ENCODE measurements around the gene SLC10A7.
"Not testable (repeated sequence)": the region's sequence is repeated elsewhere in the genome, so short reads cannot be mapped to it uniquely, and the experiment has no call there.

Gene SLC10A7

DNA sequence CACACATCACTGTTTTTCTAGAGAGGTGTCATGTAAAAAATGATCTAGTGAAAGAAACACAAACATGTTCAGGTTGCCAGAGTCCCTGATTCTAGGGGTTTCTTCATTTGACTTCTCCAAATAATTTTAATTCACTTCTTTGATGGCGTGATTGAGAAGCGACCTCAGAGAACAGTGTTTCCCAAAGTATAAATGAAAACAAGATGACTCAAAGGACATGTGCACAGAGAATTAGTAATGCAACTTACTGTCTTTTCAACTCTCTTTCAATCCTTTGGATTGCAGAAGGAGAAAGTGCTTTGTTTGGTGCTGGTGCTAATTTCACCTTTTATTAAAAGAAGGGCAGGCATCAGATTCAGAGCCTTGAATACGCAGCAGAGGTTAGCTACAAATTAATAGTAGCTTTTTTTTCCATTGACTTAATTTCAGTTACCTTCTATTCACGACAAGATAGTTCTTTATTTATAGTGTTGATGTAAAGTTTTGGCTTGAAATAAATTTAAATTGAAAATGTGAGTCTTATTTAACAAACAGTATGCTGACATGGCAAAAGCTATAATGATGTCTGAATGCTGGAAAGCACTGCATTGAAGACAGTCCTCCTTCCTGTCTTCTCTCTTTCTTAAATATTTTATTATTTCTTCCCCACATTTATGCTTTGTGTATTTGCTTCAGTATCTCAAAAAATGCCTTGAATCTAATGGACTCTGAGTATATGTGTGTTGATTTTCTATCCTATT is 85.1 kb downstream of the SLC10A7 start:
- DNase-seq, result no peak

- DNase-seq, result no peak
Observed at GRCh38 chr4:146435962-146436361, 85.8 kb downstream of the SLC10A7 start.

DNA sequence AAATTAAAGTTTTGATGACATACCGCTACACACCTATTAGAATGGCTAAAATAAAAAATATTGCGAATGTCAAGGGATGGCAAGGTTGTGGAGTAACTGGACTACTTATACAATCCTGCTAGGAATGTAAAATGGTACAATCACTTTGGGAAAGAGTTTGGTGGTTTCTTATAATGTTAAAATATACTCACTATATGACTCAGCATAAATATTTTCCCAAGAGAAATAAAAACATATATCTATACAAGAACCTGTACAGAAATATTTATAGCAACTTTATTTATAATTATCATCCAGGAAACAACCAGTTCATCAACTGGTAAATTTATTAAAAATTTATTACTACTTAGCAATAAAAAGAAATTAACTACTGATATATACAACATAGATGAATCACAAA is 89.7 kb downstream of the SLC10A7 start:
- DNase-seq, result no peak

DNA sequence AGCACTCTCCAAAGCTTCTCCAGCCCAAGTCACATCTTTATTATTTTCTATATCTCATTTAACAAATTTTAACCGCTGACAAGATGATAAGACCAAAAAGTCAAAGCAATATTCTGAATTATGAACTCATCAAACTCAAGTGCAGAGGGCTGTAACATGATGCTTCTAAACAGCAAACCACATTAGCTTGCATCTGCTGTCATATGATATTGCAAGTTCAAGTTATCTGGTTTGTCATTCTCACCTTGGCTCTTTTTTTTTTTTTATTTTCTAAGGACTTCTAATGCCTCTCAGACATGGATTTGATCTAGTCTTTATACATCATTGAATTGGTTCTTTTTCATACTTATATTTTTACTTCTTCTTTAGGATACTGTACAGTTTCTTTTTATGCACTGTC is 93.4 kb downstream of the SLC10A7 start:
- peak in 1 of 2 experiments; percentile 1 for DNase-seq

DNA sequence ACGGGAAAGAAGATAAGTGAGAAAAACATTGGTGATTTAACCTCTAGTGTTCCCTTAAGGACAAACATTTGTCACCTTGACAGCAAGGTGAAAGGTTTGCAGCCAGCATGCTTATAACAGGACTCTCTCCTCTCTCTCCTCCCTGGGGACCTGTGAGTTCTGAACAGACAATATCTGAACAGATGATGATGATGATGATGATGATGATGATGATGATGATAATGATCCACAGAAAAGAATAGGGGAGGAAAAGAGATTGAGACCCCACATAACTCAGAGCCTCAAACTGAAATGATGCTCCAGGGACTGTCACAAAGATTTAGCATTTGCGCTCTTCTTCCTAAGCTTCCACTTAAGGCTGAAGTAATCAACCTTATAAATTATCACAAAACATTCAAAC is 103.9 kb downstream of the SLC10A7 start:
- DNase-seq, result no peak

- no peak for DNase-seq
Observed at GRCh38 chr4:146415829-146416228, 105.9 kb downstream of the SLC10A7 start.

GRCh38 chr4:146407669-146408084 is 114.1 kb downstream of the SLC10A7 start:
- no peak for DNase-seq

- DNase-seq, result no peak
Observed at GRCh38 chr4:146407257-146407656, 114.5 kb downstream of the SLC10A7 start.

DNA sequence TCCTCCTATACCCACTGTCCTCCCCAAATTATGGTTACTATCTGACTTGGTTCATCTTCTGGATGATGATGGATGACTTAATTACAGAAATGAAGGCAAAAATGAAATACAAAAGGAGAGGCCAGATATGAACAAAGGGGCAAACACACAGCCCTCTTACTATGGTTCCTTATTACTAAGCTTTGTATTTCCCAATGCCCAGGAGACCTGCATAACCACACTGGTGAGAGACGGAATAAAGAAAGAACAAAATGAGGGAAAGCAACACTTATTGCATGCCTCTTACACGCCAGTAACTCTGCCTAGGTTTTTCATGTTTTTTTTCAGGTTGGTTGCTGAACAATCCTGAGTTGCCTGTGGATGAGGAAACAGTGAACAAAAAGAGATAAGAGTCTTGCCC is 120.5 kb downstream of the SLC10A7 start:
- no peak for DNase-seq

- DNase-seq, result no peak
Observed at GRCh38 chr4:146398896-146399445, 122.8 kb downstream of the SLC10A7 start.

DNA sequence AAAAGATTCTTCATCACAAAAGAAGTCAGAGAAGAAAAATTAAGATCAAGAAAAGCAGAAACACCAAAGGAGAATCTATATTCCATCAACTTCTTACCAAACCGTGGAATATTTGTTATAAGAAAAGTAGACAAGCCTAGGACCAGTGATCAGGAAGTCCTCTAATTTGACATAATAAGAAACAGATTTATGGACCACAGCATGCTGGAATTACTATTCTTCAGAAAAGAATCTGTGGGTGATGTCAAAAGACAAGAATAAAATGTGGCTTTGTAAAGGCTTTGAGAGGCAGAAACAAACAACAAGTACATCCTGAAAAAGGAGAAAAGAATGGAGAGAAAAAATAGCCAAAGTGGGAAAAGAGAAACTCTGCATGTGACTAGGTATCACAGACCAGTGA is 123.3 kb downstream of the SLC10A7 start:
- DNase-seq, result no peak

DNA sequence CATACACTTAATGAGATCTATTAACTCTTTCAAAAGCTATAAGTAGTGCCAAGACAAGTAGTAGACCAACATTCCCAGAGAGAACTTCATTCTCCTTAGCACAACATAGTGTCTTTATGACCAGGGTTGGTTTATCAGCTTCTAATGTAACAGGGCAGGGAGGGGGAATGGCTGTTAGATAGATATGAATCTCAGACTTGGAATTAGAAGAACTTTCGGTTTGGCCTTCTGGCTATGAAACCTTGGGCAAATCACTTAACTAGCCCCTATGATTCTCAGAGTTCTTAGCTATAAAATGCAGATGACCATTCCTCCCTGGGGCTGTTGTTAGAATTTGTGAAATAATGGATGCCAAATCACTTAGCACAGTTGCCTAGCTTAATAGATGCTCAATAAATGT is 132.2 kb downstream of the SLC10A7 start:
- no peak for DNase-seq

DNA sequence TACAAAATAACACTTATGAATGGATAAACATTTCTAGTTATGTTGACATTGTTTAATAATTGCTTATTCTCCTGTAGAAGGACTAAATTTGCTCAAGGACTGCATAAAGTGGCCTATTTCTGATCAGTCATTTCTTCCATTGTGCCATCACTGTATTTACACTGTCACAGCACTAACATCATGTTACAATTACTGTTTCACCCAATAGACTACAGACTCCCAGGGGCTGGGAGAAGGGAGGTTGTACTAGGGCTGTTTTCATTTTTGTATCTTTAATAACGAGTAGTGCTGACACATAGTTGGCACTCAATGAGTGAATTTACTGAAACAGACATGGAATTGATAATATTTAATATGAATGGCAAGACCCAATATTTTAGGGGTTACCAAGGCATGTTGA is 139.5 kb downstream of the SLC10A7 start:
- DNase-seq, result no peak

- DNase-seq, result no peak
Observed at GRCh38 chr4:146381263-146381872, 140.4 kb downstream of the SLC10A7 start.

DNA sequence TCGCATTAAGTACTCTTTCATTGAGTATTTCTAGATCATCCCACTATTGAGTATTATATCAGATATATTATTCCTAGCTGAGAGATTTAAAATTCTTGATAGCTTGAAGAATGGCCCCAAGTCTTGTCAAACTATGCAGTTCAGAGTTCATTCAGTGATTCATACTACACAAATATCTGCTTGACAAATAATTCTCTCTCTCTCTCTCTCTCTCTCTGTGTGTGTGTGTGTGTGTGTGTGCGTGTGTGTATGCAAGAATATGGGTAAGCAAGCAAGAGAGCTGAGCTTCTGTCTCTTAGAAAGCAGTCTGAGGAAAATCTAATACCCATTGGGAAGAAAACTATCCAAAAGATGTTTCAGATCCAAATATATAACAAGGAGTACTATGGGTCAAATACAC is 142.0 kb downstream of the SLC10A7 start:
- no peak for DNase-seq

- no peak for DNase-seq
Observed at GRCh38 chr4:146371812-146372211, 149.9 kb downstream of the SLC10A7 start.

GRCh38 chr4:146370841-146371240 is 150.9 kb downstream of the SLC10A7 start:
- DNase-seq, result no peak

DNA sequence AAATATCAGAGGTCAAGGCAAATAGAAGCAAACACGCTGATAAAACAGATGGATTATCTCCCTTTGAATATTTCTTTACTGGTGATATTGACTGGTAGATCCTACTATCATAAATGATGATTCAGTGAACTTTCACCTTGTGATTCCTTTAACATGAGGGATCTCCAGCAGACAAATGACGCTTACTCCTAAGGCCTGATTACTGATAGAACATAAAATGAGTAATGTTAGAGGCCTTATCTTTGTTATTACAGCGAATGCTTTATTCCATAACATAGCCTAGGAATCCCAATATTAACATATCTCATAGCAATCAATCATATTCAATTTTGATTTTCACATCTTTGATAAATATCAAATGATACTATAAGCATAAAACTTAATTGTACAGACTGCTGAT is 152.3 kb downstream of the SLC10A7 start:
- no peak for DNase-seq

GRCh38 chr4:146368209-146368608 is 153.5 kb downstream of the SLC10A7 start:
- DNase-seq, result no peak

GRCh38 chr4:146367347-146367746 is 154.4 kb downstream of the SLC10A7 start:
- no peak for DNase-seq

DNA sequence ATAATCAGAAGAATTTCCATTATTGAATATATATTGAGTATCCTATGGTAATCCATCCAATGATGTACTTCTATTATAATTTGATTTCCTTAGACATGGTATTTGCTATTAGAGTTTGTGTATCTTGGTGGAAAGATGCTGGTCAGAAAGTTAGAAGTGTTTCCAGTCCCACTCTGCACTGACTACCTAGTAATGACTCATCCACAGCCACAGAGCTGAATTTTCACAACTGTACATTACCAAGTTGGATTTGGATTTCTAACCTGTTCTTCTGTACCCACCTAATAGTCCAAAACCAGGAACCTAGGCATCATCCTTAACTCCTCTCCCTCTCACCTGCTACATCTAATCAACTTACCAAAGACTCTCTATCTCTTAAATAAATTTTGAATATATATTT is 162.0 kb downstream of the SLC10A7 start:
- DNase-seq, result no peak

DNA sequence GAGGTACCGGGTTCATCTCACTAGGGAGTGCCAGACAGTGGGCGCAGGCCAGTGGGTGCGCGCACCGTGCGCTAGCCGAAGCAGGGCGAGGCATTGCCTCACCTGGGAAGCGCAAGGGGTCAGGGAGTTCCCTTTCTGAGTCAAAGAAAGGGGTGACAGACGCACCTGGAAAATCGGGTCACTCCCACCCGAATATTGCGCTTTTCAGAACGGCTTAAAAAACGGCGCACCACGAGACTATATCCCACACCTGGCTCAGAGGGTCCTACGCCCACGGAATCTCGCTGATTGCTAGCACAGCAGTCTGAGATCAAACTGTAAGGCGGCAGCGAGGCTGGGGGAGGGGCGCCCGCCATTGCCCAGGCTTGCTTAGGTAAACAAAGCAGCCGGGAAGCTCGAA is 171.6 kb downstream of the SLC10A7 start:
- DNase-seq, result not testable (repeated sequence)

DNA sequence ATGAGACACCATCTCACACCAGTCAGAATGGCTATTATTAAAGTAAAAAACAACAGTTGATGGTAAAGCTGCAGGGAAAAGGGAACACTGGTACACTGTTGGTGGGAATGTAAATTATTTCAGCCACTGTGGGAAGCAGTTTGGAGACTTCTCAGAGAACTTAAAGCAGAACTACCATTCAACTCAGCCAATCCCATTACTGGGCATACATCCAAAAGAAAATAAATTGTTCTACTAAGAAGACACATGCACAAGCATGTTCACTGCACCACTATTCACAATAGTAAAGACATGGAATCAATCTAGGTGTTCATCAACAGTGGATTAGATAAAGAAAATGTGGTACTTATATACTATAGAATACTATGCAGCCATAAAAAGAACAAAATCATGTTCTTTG is 172.4 kb downstream of the SLC10A7 start:
- no peak for DNase-seq

DNA sequence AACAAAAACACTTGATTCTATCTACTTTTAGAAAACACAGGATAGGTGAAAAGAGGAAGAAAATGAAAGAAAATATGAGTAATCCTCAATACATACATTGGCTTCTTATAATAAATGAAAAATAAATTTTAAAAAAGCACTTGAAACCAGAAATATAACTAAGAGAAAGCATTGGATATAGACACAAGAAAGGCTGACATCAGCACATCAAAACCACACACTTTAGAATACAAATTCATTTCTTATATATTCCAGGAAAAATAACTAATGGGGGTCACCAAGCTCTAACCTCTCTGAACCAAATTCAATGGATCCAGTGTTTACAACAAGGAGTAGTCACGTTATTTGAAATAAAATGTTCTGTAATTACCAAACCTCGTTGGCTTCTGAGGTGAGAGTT is 173.9 kb downstream of the SLC10A7 start:
- DNase-seq, result no peak

GRCh38 chr4:146346276-146346675 is 175.5 kb downstream of the SLC10A7 start:
- no peak for DNase-seq

All from NCI-H187 (cell line).